ENCODE measurements around the gene KIAA1217. TPM values are rescaled to one million over a fixed set of nuclear protein-coding genes. Genes with fewer than 3 reads are reported as not detected.

The KIAA1217 gene
- total and polyA plus RNA-seq, 2 of the 8 experiments (the other 6 are each of a cell fraction or from before 2014, with no cell fraction given) = 4.5 to 15.6 TPM

DNA sequence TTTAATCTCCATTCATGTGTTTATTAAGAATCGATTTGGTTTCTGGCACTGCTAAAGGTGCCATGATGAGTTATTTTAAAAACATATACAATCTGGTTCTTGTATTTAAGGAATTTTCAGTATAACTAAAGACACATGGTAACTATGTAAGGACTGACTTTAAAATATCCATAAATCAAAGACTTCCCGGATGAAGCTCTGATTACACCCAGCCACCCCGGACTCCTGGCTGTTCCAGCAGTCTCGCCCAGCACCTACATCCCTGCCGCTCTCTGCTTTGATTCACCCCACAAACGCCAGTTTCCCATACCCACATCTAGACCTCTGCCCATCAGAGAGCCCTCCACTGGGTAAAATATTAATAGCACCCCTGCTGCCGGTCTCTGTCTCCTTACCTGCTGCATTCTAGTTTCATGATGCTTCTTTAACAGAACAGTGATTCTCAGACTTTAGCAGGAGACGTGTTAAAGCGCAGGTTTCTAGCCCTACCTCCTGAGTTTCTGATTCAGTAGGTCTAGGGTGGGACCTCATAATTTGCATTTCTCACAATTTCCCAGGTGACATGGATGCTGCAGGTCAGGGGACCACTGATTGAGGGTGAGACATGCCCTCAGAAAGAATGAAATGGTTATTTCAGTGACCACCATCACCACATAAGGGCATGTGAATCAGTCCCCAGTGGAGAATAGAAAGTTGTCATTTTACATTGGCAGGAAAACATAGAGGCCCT lies 185.7 kb downstream of the KIAA1217 start (continued):
- TF ChIP-seq KDM4A (IDR thresholded peaks at IDR 0.05; ENCODE audit: low read depth, low read length, severe bottlenecking) = no peak

All from H1 (cell line).